IPS DF 6.9 (cell line): Measurements from ENCODE around the gene MLLT1.

Source experiments
- DNase-seq: peaks from one replicate; pipeline ENCODE4 v3.0.0-alpha.2; 2013; ENCODE audit warnings: low read depth, low spot score
- H3K27ac ChIP-seq: one replicate; pipeline ENCODE4 v1.5.1; 2013; ENCODE audit warnings: low read length, control low read depth
- H3K27me3 ChIP-seq: 2 replicates; pipeline ENCODE4 v1.6.1; 2013; ENCODE audit warnings: mild to moderate bottlenecking, low read length; ENCODE audit not compliant: control insufficient read depth, insufficient read depth
- H3K36me3 ChIP-seq: 2 replicates; pipeline ENCODE4 v1.6.1; 2013; ENCODE audit warnings: low read length; ENCODE audit not compliant: control insufficient read depth, insufficient read depth
- H3K4me1 ChIP-seq: 2 replicates; pipeline ENCODE4 v1.6.1; 2013; ENCODE audit warnings: low read length; ENCODE audit not compliant: control insufficient read depth, insufficient read depth
- H3K4me3 ChIP-seq: 2 replicates; pipeline ENCODE4 v1.5.1; 2013; ENCODE audit warnings: mild to moderate bottlenecking, low read length
- H3K9me3 ChIP-seq: 2 replicates; pipeline ENCODE4 v1.6.1; 2013; ENCODE audit warnings: low read length, inconsistent platforms; ENCODE audit not compliant: control insufficient read depth, insufficient read depth
- WGBS: extraction: QIAGEN DNeasy Blood & Tissue Kit; methylation state at CpG from one replicate; pipeline ENCODE4 v1.1.7; 2013; ENCODE audit warnings: mixed read lengths, missing lambda C conversion rate; ENCODE audit not compliant: insufficient read length, insufficient coverage; 5-methylcytosine and 5-hydroxymethylcytosine counted together

The MLLT1 gene

GRCh38 chr19:6185835-6186834 lies 93.6 kb downstream of the MLLT1 start:
- no CpG with 5 or more reads among the region's 4 CpGs for WGBS
- no peak for DNase-seq
- H3K9me3 ChIP-seq, result peaks cover 13% of the 10 kb centered on the region
- no peaks in the 10 kb centered on the region; the same call in 1 of the 2 replicates for H3K27me3 ChIP-seq
- H3K36me3 ChIP-seq, result no peaks in the 10 kb centered on the region
- no peak overlapping the region for H3K27ac ChIP-seq
- H3K4me3 ChIP-seq, result no peak overlapping the region
- no peaks in the 10 kb centered on the region for H3K4me1 ChIP-seq

- Histone ChIP-seq H3K27me3 (no peaks in the 10 kb centered on the region; the same call in 1 of the 2 replicates), H3K4me1 (no peaks in the 10 kb centered on the region), H3K27ac (no peak overlapping the region), H3K4me3 (no peak overlapping the region), H3K36me3 (no peaks in the 10 kb centered on the region), H3K9me3 (peaks cover 13% of the 10 kb centered on the region)
- no CpG with 5 or more reads among the region's 10 CpGs for WGBS
- no peak for DNase-seq
These were observed 94.5 kb downstream of the MLLT1 start for GRCh38 chr19:6185093-6185834.

- H3K36me3 ChIP-seq, result no peaks in the 10 kb centered on the region
- H3K9me3 ChIP-seq, result peaks cover 3% of the 10 kb centered on the region; the same call in 1 of the 2 replicates
- no CpG with 5 or more reads among the region's 2 CpGs for WGBS
- no peaks in the 10 kb centered on the region; the same call in 1 of the 2 replicates for H3K27me3 ChIP-seq
- H3K27ac ChIP-seq, result no peak overlapping the region
- DNase-seq, result no peak
- H3K4me3 ChIP-seq, result no peak overlapping the region
- H3K4me1 ChIP-seq, result no peaks in the 10 kb centered on the region
These were observed 98.7 kb downstream of the MLLT1 start for GRCh38 chr19:6181119-6181518.

- no peak for DNase-seq
- no peaks in the 10 kb centered on the region for H3K4me1 ChIP-seq
- no peaks in the 10 kb centered on the region; the same call in 1 of the 2 replicates for H3K9me3 ChIP-seq
- no peaks in the 10 kb centered on the region for H3K27me3 ChIP-seq
- no peak overlapping the region for H3K27ac ChIP-seq
- H3K4me3 ChIP-seq, result no peak overlapping the region
- no peaks in the 10 kb centered on the region for H3K36me3 ChIP-seq
- WGBS, result no CpG with 5 or more reads among the region's 5 CpGs
These were observed 106.6 kb downstream of the MLLT1 start for GRCh38 chr19:6173190-6173589.

- no CpG with 5 or more reads among the region's 3 CpGs for WGBS
- no peak for DNase-seq
These were observed 107.5 kb downstream of the MLLT1 start for GRCh38 chr19:6172074-6172863.

GRCh38 chr19:6167115-6167514 lies 112.7 kb downstream of the MLLT1 start:
- Histone ChIP-seq H3K4me1 (no peaks in the 10 kb centered on the region), H3K27ac (no peak overlapping the region), H3K36me3 (no peaks in the 10 kb centered on the region), H3K9me3 (no peaks in the 10 kb centered on the region; the same call in 1 of the 2 replicates), H3K4me3 (no peak overlapping the region), H3K27me3 (no peaks in the 10 kb centered on the region)
- no CpG with 5 or more reads among the region's 1 CpG for WGBS
- no peak for DNase-seq

More at GRCh38 chr19:6172074-6172863, 107.5 kb downstream of the MLLT1 start:
- no peak overlapping the region for H3K4me3 ChIP-seq
- no peak overlapping the region for H3K27ac ChIP-seq
- no peaks in the 10 kb centered on the region for H3K27me3 ChIP-seq
- H3K4me1 ChIP-seq, result no peaks in the 10 kb centered on the region
- no peaks in the 10 kb centered on the region for H3K36me3 ChIP-seq
- no peaks in the 10 kb centered on the region; the same call in 1 of the 2 replicates for H3K9me3 ChIP-seq

GRCh38 chr19:6164906-6165531 lies 114.8 kb downstream of the MLLT1 start:
- no peaks in the 10 kb centered on the region for H3K27me3 ChIP-seq
- H3K4me1 ChIP-seq, result no peaks in the 10 kb centered on the region
- no peak for DNase-seq
- no CpG with 5 or more reads among the region's 5 CpGs for WGBS
- no peaks in the 10 kb centered on the region; the same call in 1 of the 2 replicates for H3K9me3 ChIP-seq
- no peaks in the 10 kb centered on the region for H3K36me3 ChIP-seq
- H3K4me3 ChIP-seq, result no peak overlapping the region
- no peak overlapping the region for H3K27ac ChIP-seq

GRCh38 chr19:6161271-6161850 lies 118.4 kb downstream of the MLLT1 start:
- Histone ChIP-seq H3K9me3 (no peaks in the 10 kb centered on the region; the same call in 1 of the 2 replicates), H3K4me3 (no peak overlapping the region), H3K27ac (no peak overlapping the region), H3K27me3 (no peaks in the 10 kb centered on the region), H3K36me3 (no peaks in the 10 kb centered on the region), H3K4me1 (no peaks in the 10 kb centered on the region)
- WGBS, result no CpG with 5 or more reads among the region's 8 CpGs
- DNase-seq, result no peak
